HG02571 (cell line): ENCODE data around the gene CAMK4.

ENCODE experiments used
- ATAC-seq: cut with Tn5 transposase; IDR thresholded peaks from one replicate; pipeline ENCODE4 v1.9.1; 2021; ENCODE audit warnings: mild to moderate bottlenecking, moderate library complexity; ENCODE audit not compliant: unreplicated experiment

CAMK4 gene

GRCh38 chr5:111223787-111224560, at the start of gene CAMK4:
CAMK4 (plus strand) TSS chr5:111224384; CDS start chr5:111224484, 100 bp downstream.
- ATAC-seq = peak; percentile 76

GRCh38 chr5:111183064-111183463, 41.1 kb upstream of the CAMK4 start:
- no peak for ATAC-seq

GRCh38 chr5:111187079-111187478, 37.1 kb upstream of the CAMK4 start:
- ATAC-seq = no peak

GRCh38 chr5:111194053-111194452, 30.1 kb upstream of the CAMK4 start:
- no peak for ATAC-seq

- ATAC-seq = no peak
Observed at GRCh38 chr5:111194925-111195324, 29.3 kb upstream of the CAMK4 start.

GRCh38 chr5:111197523-111197922, 26.7 kb upstream of the CAMK4 start:
- no peak for ATAC-seq

GRCh38 chr5:111198281-111198966, 25.8 kb upstream of the CAMK4 start:
- ATAC-seq = no peak

- ATAC-seq = no peak
Observed at GRCh38 chr5:111200828-111201227, 23.4 kb upstream of the CAMK4 start.

GRCh38 chr5:111201705-111202104, 22.5 kb upstream of the CAMK4 start:
- ATAC-seq = no peak

GRCh38 chr5:111211341-111211740, 12.8 kb upstream of the CAMK4 start:
- ATAC-seq = no peak

GRCh38 chr5:111214052-111214742, 10.0 kb upstream of the CAMK4 start:
- no peak for ATAC-seq

GRCh38 chr5:111215971-111216370, 8.2 kb upstream of the CAMK4 start:
- ATAC-seq = no peak

- ATAC-seq = no peak
Observed at GRCh38 chr5:111221139-111221538, 3.0 kb upstream of the CAMK4 start.

GRCh38 chr5:111223101-111223786, 940 bp upstream of the CAMK4 start:
- peak; percentile 1 for ATAC-seq

GRCh38 chr5:111224561-111225345, 569 bp downstream of the CAMK4 start:
- peak; percentile 21 for ATAC-seq

GRCh38 chr5:111225926-111226325, 1.7 kb downstream of the CAMK4 start:
- ATAC-seq = no peak

- ATAC-seq = no peak
Observed at GRCh38 chr5:111226556-111226955, 2.4 kb downstream of the CAMK4 start.

- no peak for ATAC-seq
Observed at GRCh38 chr5:111227226-111227782, 3.1 kb downstream of the CAMK4 start.

- ATAC-seq = no peak
Observed at GRCh38 chr5:111227801-111228200, 3.6 kb downstream of the CAMK4 start.
